ENCODE measurements around the gene ERC1.

- TF ChIP-seq, protein P1, sequence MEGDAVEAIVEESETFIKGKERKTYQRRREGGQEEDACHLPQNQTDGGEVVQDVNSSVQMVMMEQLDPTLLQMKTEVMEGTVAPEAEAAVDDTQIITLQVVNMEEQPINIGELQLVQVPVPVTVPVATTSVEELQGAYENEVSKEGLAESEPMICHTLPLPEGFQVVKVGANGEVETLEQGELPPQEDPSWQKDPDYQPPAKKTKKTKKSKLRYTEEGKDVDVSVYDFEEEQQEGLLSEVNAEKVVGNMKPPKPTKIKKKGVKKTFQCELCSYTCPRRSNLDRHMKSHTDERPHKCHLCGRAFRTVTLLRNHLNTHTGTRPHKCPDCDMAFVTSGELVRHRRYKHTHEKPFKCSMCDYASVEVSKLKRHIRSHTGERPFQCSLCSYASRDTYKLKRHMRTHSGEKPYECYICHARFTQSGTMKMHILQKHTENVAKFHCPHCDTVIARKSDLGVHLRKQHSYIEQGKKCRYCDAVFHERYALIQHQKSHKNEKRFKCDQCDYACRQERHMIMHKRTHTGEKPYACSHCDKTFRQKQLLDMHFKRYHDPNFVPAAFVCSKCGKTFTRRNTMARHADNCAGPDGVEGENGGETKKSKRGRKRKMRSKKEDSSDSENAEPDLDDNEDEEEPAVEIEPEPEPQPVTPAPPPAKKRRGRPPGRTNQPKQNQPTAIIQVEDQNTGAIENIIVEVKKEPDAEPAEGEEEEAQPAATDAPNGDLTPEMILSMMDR (conservative IDR thresholded peaks at IDR 0.05; ENCODE audit: low read depth, low read length) = no peak
- TF ChIP-seq RFX5 (IDR thresholded peaks at IDR 0.05; ENCODE audit: low read depth, low read length) (no peak), CEBPB (IDR thresholded peaks at IDR 0.05; ENCODE audit: low read depth, low read length) (no peak), POLR2A (IDR thresholded peaks at IDR 0.05; ENCODE audit: low read depth, low read length) (no peak), BHLHE40 (IDR thresholded peaks at IDR 0.05; ENCODE audit: low read depth, low read length) (no peak), MAFK (IDR thresholded peaks at IDR 0.05; ENCODE audit: low read depth, low read length) (no peak), FOS (IDR thresholded peaks at IDR 0.05; ENCODE audit: low read depth, low read length) (no peak), RAD21 (IDR thresholded peaks at IDR 0.05; ENCODE audit: low read length) (no peak), NFE2L2 (IDR thresholded peaks at IDR 0.05; ENCODE audit: low read depth, low read length) (no peak), USF2 (IDR thresholded peaks at IDR 0.05; ENCODE audit: low read depth, low read length) (no peak), SMC3 (IDR thresholded peaks at IDR 0.05; ENCODE audit: low read depth, low read length) (no peak), CHD1 (IDR thresholded peaks at IDR 0.05; ENCODE audit: low read depth, low read length) (no peak)
- TF ChIP-seq, protein P2, sequence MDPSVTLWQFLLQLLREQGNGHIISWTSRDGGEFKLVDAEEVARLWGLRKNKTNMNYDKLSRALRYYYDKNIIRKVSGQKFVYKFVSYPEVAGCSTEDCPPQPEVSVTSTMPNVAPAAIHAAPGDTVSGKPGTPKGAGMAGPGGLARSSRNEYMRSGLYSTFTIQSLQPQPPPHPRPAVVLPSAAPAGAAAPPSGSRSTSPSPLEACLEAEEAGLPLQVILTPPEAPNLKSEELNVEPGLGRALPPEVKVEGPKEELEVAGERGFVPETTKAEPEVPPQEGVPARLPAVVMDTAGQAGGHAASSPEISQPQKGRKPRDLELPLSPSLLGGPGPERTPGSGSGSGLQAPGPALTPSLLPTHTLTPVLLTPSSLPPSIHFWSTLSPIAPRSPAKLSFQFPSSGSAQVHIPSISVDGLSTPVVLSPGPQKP (IDR thresholded peaks at IDR 0.05; ENCODE audit: borderline replicate concordance, low read depth, low read length) = no peak
These were observed 320.1 kb downstream of the ERC1 start for GRCh38 chr12:1311145-1311544.
